HEK293 (cell line): ENCODE results near the gene BMPR1A.

Experiments used
- REST ChIP-seq: fragments of 450-650 bp; formaldehyde crosslinking; IDR thresholded peaks from 2 replicates; pipeline ENCODE4 v1.5.1; 2016; ENCODE audit warnings: missing biosample characterization, missing genetic modification characterization
- ZBTB44 ChIP-seq: fragments of 450-650 bp; IDR thresholded peaks from 2 replicates; pipeline ENCODE4 v1.5.1; 2018; ENCODE audit warnings: missing biosample characterization, mild to moderate bottlenecking, missing genetic modification characterization
- ZNF10 ChIP-seq: fragments of 450-650 bp; formaldehyde crosslinking; IDR thresholded peaks from 2 replicates; pipeline ENCODE4 v1.5.1; 2017; ENCODE audit warnings: missing biosample characterization, missing genetic modification characterization
- ZNF121 ChIP-seq: fragments of 450-650 bp; formaldehyde crosslinking; IDR thresholded peaks from 2 replicates; pipeline ENCODE4 v1.5.1; 2016; ENCODE audit warnings: missing biosample characterization, missing genetic modification characterization
- ZNF214 ChIP-seq: fragments of 450-650 bp; formaldehyde crosslinking; IDR thresholded peaks from 2 replicates; pipeline ENCODE4 v1.5.1; 2017; ENCODE audit warnings: missing biosample characterization, mild to moderate bottlenecking, missing genetic modification characterization, borderline replicate concordance
- ZNF266 ChIP-seq: fragments of 450-650 bp; formaldehyde crosslinking; IDR thresholded peaks from 2 replicates; pipeline ENCODE4 v1.5.1; 2016; ENCODE audit warnings: missing biosample characterization, missing genetic modification characterization, low read depth
- ZNF292 ChIP-seq: fragments of 450-650 bp; formaldehyde crosslinking; IDR thresholded peaks from 2 replicates; pipeline ENCODE4 v1.5.1; 2016; ENCODE audit warnings: low read depth, missing biosample characterization, missing genetic modification characterization, borderline replicate concordance
- ZNF449 ChIP-seq: fragments of 450-650 bp; formaldehyde crosslinking; IDR thresholded peaks from 2 replicates; pipeline ENCODE4 v1.5.1; 2017; ENCODE audit warnings: missing biosample characterization, mild to moderate bottlenecking, missing genetic modification characterization, moderate library complexity
- ZNF747 ChIP-seq: fragments of 450-650 bp; formaldehyde crosslinking; IDR thresholded peaks from 2 replicates; pipeline ENCODE4 v1.5.1; 2016; ENCODE audit warnings: missing biosample characterization, missing genetic modification characterization
- TF ChIP-seq, protein P1 (sequence below): fragments of 450-650 bp; formaldehyde crosslinking; IDR thresholded peaks from 2 replicates; pipeline ENCODE4 v1.5.1; 2016; ENCODE audit warnings: missing biosample characterization, missing genetic modification characterization
- TF ChIP-seq, protein P2 (sequence below): fragments of 450-650 bp; formaldehyde crosslinking; IDR thresholded peaks from 2 replicates; pipeline ENCODE4 v1.5.1; 2016; ENCODE audit warnings: missing biosample characterization, missing genetic modification characterization
- TF ChIP-seq, protein P3 (sequence below): fragments of 450-650 bp; formaldehyde crosslinking; IDR thresholded peaks from 2 replicates; pipeline ENCODE4 v1.5.1; 2017; ENCODE audit warnings: missing biosample characterization, missing genetic modification characterization
- TF ChIP-seq, protein P4 (sequence below): sonication (generic); formaldehyde crosslinking; IDR thresholded peaks from 2 replicates; pipeline ENCODE4 v1.8.1; 2022; ENCODE audit warnings: mild to moderate bottlenecking, moderate library complexity, missing genetic modification reagents
- TF ChIP-seq, protein P5 (sequence below): fragments of 450-650 bp; formaldehyde crosslinking; IDR thresholded peaks from 2 replicates; pipeline ENCODE4 v1.5.1; 2016; ENCODE audit warnings: missing biosample characterization, missing genetic modification characterization, low read depth

GRCh38 chr10:86813101-86813500 lies 56.7 kb downstream of the BMPR1A start:
- TF ChIP-seq ZNF747 (tag by site-specific recombination): no peak
- TF ChIP-seq ZBTB44 (tag by site-specific recombination): no peak
- TF ChIP-seq, protein P1, sequence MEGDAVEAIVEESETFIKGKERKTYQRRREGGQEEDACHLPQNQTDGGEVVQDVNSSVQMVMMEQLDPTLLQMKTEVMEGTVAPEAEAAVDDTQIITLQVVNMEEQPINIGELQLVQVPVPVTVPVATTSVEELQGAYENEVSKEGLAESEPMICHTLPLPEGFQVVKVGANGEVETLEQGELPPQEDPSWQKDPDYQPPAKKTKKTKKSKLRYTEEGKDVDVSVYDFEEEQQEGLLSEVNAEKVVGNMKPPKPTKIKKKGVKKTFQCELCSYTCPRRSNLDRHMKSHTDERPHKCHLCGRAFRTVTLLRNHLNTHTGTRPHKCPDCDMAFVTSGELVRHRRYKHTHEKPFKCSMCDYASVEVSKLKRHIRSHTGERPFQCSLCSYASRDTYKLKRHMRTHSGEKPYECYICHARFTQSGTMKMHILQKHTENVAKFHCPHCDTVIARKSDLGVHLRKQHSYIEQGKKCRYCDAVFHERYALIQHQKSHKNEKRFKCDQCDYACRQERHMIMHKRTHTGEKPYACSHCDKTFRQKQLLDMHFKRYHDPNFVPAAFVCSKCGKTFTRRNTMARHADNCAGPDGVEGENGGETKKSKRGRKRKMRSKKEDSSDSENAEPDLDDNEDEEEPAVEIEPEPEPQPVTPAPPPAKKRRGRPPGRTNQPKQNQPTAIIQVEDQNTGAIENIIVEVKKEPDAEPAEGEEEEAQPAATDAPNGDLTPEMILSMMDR: no peak
- no peak for TF ChIP-seq REST (tag by site-specific recombination)
- TF ChIP-seq, protein P2, sequence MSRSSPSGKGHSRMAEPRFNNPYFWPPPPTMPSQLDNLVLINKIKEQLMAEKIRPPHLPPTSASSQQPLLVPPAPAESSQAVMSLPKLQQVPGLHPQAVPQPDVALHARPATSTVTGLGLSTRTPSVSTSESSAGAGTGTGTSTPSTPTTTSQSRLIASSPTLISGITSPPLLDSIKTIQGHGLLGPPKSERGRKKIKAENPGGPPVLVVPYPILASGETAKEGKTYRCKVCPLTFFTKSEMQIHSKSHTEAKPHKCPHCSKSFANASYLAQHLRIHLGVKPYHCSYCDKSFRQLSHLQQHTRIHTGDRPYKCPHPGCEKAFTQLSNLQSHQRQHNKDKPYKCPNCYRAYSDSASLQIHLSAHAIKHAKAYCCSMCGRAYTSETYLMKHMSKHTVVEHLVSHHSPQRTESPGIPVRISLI (tag by site-specific recombination): no peak
- TF ChIP-seq ZNF292 (tag by site-specific recombination): no peak
- no peak for TF ChIP-seq ZNF266
- TF ChIP-seq, protein P3, sequence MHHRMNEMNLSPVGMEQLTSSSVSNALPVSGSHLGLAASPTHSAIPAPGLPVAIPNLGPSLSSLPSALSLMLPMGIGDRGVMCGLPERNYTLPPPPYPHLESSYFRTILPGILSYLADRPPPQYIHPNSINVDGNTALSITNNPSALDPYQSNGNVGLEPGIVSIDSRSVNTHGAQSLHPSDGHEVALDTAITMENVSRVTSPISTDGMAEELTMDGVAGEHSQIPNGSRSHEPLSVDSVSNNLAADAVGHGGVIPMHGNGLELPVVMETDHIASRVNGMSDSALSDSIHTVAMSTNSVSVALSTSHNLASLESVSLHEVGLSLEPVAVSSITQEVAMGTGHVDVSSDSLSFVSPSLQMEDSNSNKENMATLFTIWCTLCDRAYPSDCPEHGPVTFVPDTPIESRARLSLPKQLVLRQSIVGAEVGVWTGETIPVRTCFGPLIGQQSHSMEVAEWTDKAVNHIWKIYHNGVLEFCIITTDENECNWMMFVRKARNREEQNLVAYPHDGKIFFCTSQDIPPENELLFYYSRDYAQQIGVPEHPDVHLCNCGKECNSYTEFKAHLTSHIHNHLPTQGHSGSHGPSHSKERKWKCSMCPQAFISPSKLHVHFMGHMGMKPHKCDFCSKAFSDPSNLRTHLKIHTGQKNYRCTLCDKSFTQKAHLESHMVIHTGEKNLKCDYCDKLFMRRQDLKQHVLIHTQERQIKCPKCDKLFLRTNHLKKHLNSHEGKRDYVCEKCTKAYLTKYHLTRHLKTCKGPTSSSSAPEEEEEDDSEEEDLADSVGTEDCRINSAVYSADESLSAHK (tag by site-specific recombination): no peak
- TF ChIP-seq ZNF214 (tag by site-specific recombination): no peak
- no peak for TF ChIP-seq ZNF10 (tag by site-specific recombination)
- TF ChIP-seq, protein P4, sequence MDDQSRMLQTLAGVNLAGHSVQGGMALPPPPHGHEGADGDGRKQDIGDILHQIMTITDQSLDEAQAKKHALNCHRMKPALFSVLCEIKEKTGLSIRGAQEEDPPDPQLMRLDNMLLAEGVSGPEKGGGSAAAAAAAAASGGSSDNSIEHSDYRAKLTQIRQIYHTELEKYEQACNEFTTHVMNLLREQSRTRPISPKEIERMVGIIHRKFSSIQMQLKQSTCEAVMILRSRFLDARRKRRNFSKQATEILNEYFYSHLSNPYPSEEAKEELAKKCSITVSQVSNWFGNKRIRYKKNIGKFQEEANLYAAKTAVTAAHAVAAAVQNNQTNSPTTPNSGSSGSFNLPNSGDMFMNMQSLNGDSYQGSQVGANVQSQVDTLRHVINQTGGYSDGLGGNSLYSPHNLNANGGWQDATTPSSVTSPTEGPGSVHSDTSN: no peak
- TF ChIP-seq ZNF449 (tag by site-specific recombination): no peak
- no peak for TF ChIP-seq ZNF121 (tag by site-specific recombination)
- TF ChIP-seq, protein P5, sequence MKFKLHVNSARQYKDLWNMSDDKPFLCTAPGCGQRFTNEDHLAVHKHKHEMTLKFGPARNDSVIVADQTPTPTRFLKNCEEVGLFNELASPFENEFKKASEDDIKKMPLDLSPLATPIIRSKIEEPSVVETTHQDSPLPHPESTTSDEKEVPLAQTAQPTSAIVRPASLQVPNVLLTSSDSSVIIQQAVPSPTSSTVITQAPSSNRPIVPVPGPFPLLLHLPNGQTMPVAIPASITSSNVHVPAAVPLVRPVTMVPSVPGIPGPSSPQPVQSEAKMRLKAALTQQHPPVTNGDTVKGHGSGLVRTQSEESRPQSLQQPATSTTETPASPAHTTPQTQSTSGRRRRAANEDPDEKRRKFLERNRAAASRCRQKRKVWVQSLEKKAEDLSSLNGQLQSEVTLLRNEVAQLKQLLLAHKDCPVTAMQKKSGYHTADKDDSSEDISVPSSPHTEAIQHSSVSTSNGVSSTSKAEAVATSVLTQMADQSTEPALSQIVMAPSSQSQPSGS (tag by site-specific recombination): no peak
